SK-N-SH treated with all-trans-retinoic acid at 6 μM for 48 hours (cell line): ENCODE measurements around the gene SLAMF1.

ENCODE experiments used
- ATAC-seq: fragments of 200-7000 bp; cut with Tn5 transposase; 3 replicates; pipeline ENCODE4 v1.9.1; 2020; ENCODE audit warnings: mild to moderate bottlenecking, moderate library complexity
- ARNTL ChIP-seq: fragments of 450-650 bp; formaldehyde crosslinking; IDR thresholded peaks from 2 replicates; pipeline ENCODE4 v1.5.0; 2020; ENCODE audit warnings: low read depth, mild to moderate bottlenecking, moderate library complexity, borderline replicate concordance
- CSDC2 ChIP-seq: fragments of 250-450 bp; sonication (Bioruptor Pico); IDR thresholded peaks from 2 replicates; pipeline ENCODE4 v1.5.0; 2020; ENCODE audit warnings: mild to moderate bottlenecking, moderate library complexity
- CSRNP3 ChIP-seq: fragments of 250-450 bp; sonication (Bioruptor Pico); IDR thresholded peaks from 2 replicates; pipeline ENCODE4 v1.5.1; 2021; ENCODE audit warnings: mild to moderate bottlenecking, moderate library complexity
- ESRRG ChIP-seq: fragments of 250-450 bp; sonication (Bioruptor Pico); IDR thresholded peaks from 2 replicates; pipeline ENCODE4 v1.6.1; 2021; ENCODE audit warnings: mild to moderate bottlenecking
- GLIS3 ChIP-seq: fragments of 250-450 bp; sonication (Bioruptor Pico); IDR thresholded peaks from 2 replicates; pipeline ENCODE4 v1.5.0; 2020; ENCODE audit warnings: mild to moderate bottlenecking, moderate library complexity
- POU6F1 ChIP-seq: fragments of 250-450 bp; sonication (Bioruptor Pico); IDR thresholded peaks from 2 replicates; pipeline ENCODE4 v1.8.0; 2021; ENCODE audit warnings: low read depth, mild to moderate bottlenecking, moderate library complexity, borderline replicate concordance
- PPARA ChIP-seq: fragments of 250-450 bp; sonication (Bioruptor Pico); IDR thresholded peaks from 2 replicates; pipeline ENCODE4 v1.5.0; 2020; ENCODE audit warnings: mild to moderate bottlenecking, borderline replicate concordance
- RARB ChIP-seq: fragments of 250-450 bp; sonication (Bioruptor Pico); IDR thresholded peaks from 2 replicates; pipeline ENCODE4 v1.8.0; 2021; ENCODE audit warnings: mild to moderate bottlenecking, moderate library complexity
- SNAI2 ChIP-seq: fragments of 250-450 bp; sonication (Bioruptor Pico); IDR thresholded peaks from 2 replicates; pipeline ENCODE4 v1.5.0; 2020; ENCODE audit warnings: mild to moderate bottlenecking, moderate library complexity
- TCF4 ChIP-seq: fragments of 250-450 bp; sonication (Bioruptor Pico); IDR thresholded peaks from 2 replicates; pipeline ENCODE4 v1.8.0; 2021; ENCODE audit warnings: mild to moderate bottlenecking, moderate library complexity, borderline replicate concordance
- TOX ChIP-seq: fragments of 250-450 bp; sonication (Bioruptor Pico); IDR thresholded peaks from 2 replicates; pipeline ENCODE4 v1.8.0; 2021; ENCODE audit warnings: mild to moderate bottlenecking, moderate library complexity, borderline replicate concordance
- TSHZ2 ChIP-seq: fragments of 250-450 bp; sonication (Bioruptor Pico); IDR thresholded peaks from 2 replicates; pipeline ENCODE4 v1.5.0; 2020; ENCODE audit warnings: mild to moderate bottlenecking, moderate library complexity
- ZC3H10 ChIP-seq: fragments of 250-450 bp; sonication (Bioruptor Pico); IDR thresholded peaks from 2 replicates; pipeline ENCODE4 v1.5.1; 2021; ENCODE audit warnings: mild to moderate bottlenecking, moderate library complexity
- ZFP3 ChIP-seq: fragments of 250-450 bp; sonication (Bioruptor Pico); IDR thresholded peaks from 2 replicates; pipeline ENCODE4 v1.5.0; 2020; ENCODE audit warnings: mild to moderate bottlenecking, moderate library complexity
- ZFP30 ChIP-seq: fragments of 450-650 bp; formaldehyde crosslinking; IDR thresholded peaks from 2 replicates; pipeline ENCODE4 v1.5.0; 2022; ENCODE audit warnings: mild to moderate bottlenecking, moderate library complexity
- ZNF565 ChIP-seq: fragments of 450-650 bp; formaldehyde crosslinking; conservative IDR thresholded peaks from 2 replicates; pipeline ENCODE4 v1.5.0; 2020; ENCODE audit warnings: low read depth, mild to moderate bottlenecking, moderate library complexity
- ZNF70 ChIP-seq: fragments of 450-650 bp; formaldehyde crosslinking; IDR thresholded peaks from 2 replicates; pipeline ENCODE4 v1.5.0; 2020; ENCODE audit warnings: mild to moderate bottlenecking, moderate library complexity
- TF ChIP-seq, protein P1 (sequence below): fragments of 250-450 bp; sonication (Bioruptor Pico); IDR thresholded peaks from 2 replicates; pipeline ENCODE4 v1.8.0; 2020; ENCODE audit warnings: mild to moderate bottlenecking, moderate library complexity, borderline replicate concordance

Gene SLAMF1

GRCh38 chr1:160644399-160644798 is 2.4 kb downstream of the SLAMF1 start (continued):
- TF ChIP-seq POU6F1 (CRISPR knock-in tag) (no peak), RARB (no peak), ZNF565 (CRISPR knock-in tag) (no peak), TCF4 (CRISPR knock-in tag) (no peak), GLIS3 (CRISPR knock-in tag) (no peak), ARNTL (CRISPR knock-in tag) (no peak), ZC3H10 (CRISPR knock-in tag) (no peak)

GRCh38 chr1:160643138-160643537 is 3.7 kb downstream of the SLAMF1 start:
- no peak for ATAC-seq
- TF ChIP-seq, protein P1, sequence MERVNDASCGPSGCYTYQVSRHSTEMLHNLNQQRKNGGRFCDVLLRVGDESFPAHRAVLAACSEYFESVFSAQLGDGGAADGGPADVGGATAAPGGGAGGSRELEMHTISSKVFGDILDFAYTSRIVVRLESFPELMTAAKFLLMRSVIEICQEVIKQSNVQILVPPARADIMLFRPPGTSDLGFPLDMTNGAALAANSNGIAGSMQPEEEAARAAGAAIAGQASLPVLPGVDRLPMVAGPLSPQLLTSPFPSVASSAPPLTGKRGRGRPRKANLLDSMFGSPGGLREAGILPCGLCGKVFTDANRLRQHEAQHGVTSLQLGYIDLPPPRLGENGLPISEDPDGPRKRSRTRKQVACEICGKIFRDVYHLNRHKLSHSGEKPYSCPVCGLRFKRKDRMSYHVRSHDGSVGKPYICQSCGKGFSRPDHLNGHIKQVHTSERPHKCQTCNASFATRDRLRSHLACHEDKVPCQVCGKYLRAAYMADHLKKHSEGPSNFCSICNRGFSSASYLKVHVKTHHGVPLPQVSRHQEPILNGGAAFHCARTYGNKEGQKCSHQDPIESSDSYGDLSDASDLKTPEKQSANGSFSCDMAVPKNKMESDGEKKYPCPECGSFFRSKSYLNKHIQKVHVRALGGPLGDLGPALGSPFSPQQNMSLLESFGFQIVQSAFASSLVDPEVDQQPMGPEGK, result no peak
- TF ChIP-seq CSDC2 (CRISPR knock-in tag), result no peak
- TF ChIP-seq ESRRG (CRISPR knock-in tag), result no peak
- no peak for TF ChIP-seq TSHZ2
- no peak for TF ChIP-seq ZFP30 (CRISPR knock-in tag)
- TF ChIP-seq CSRNP3 (CRISPR knock-in tag), result no peak

- TF ChIP-seq ZNF70 (CRISPR knock-in tag), result no peak
- TF ChIP-seq TSHZ2, result no peak
- TF ChIP-seq ZFP30 (CRISPR knock-in tag), result no peak
- TF ChIP-seq ZFP3 (CRISPR knock-in tag), result no peak
- TF ChIP-seq ZNF565 (CRISPR knock-in tag), result no peak
- TF ChIP-seq TOX (CRISPR knock-in tag), result no peak
- TF ChIP-seq POU6F1 (CRISPR knock-in tag), result no peak
- TF ChIP-seq ESRRG (CRISPR knock-in tag), result no peak
- no peak for TF ChIP-seq SNAI2 (CRISPR knock-in tag)
- no peak for TF ChIP-seq PPARA (CRISPR knock-in tag)
- no peak for ATAC-seq
These were observed 4.6 kb downstream of the SLAMF1 start for GRCh38 chr1:160642281-160642644.
